Colonic mucosa (tissue), 4 donors: ENCODE measurements around the gene RGPD8. TPM values are rescaled to one million over a fixed set of nuclear protein-coding genes. Genes with fewer than 3 reads are reported as not detected.
"Not testable (repeated sequence)": the region's sequence is repeated elsewhere in the genome, so short reads cannot be mapped to it uniquely, and the experiment has no call there.

Experiments
- DNase-seq: peaks from one replicate; pipeline ENCODE4 v3.0.0-alpha.2; 2020
- H3K27ac ChIP-seq: fragments of 200-600 bp; one replicate; pipeline ENCODE4 v1.8.0; 2021
- H3K27me3 ChIP-seq: fragments of 200-600 bp; one replicate; pipeline ENCODE4 v1.8.0; 2021
- H3K36me3 ChIP-seq: fragments of 200-600 bp; one replicate; pipeline ENCODE4 v1.8.0; 2021
- H3K4me1 ChIP-seq: fragments of 200-600 bp; one replicate; pipeline ENCODE4 v1.8.0; 2021; ENCODE audit warnings: mild to moderate bottlenecking
- H3K4me3 ChIP-seq: fragments of 200-600 bp; one replicate; pipeline ENCODE4 v1.8.0; 2021
- H3K9ac ChIP-seq, 2 donors: one replicate each; pipeline ENCODE4 v1.7.0; 2013; ENCODE audit warnings: control low read depth in 2 of 2, low read depth in 2 of 2, low read length in 2 of 2
- H3K9me3 ChIP-seq: fragments of 200-600 bp; one replicate; pipeline ENCODE4 v1.8.0; 2021
- intact Hi-C: fragments of 100-400 bp; cut with DNase I; formaldehyde crosslinking; loops from one replicate; pipeline ENCODE4 v1.14.1; 2022
- total RNA-seq, 2 donors: library from RNA; stranded (reverse); fragmentation: NEBNext Ultra II Directional in 1 of 2; extraction: Animal tissue kit (Norgen Biotek cat#: 25700) in 1 of 2; gene quantifications; one replicate each; pipeline ENCODE4 v1.2.1, GENCODE V29; 2021
- TF ChIP-seq, protein P1 (sequence below): fragments of 200-600 bp; IDR thresholded peaks from one replicate; pipeline ENCODE4 v1.8.0; 2022; ENCODE audit warnings: antibody characterized with exemption, mild to moderate bottlenecking
- donor health status: healthy.
- donor health status: DM: no; HTN: no; CAD: no.
- donor health status: DM: no; HTN: no; CAD: no.

The RGPD8 gene
- total RNA-seq, 2 donors from 2014 or later, result 8.6 to 11.7 TPM

DNA sequence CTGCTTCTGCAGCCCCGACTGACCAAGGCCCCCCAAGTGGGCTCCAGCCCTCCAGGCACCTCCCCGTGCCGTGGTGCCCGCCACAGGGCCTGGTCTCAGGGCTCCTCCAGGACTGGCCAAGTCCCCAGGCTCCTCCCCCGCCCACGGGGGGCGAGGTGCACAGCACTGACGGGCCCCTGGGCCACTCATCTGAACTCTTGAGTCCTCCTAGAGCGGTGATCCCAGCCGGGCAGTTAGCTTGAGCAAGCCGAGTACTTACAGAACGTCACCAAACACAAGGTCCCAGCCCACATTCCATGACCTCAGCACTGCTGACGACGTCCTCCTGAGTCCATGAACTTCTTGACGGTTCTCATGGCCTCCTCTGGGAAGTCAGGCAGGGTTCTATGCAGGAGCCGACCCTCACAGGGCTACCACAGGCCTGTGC is 4.0 kb upstream of the RGPD8 start:
- H3K27me3 ChIP-seq, H3K36me3 ChIP-seq, H3K9ac ChIP-seq, H3K4me1 ChIP-seq, H3K9me3 ChIP-seq, H3K4me3 ChIP-seq, H3K27ac ChIP-seq, DNase-seq, intact Hi-C loops: not testable (repeated sequence)

DNA sequence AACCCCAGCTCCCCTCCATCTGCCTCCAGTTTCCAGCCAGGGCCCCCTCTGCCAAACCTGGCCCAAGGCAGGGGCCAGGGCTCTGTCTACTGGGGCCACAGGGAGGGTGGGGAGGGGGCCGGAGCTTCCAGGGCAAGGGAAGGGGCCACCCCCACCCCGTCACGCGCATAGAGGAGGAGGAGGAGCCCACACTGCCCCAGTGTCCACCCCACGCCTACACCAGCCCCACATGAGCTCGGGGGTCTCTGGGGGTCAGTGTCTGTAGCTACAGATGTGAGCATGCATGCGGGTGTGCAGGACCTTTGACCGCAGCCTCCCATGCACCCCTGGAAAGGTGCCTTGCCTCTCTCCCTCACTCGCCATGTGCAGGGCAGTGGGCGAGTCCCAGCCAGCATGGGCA is 3.5 kb upstream of the RGPD8 start:
- H3K4me1 ChIP-seq, H3K9ac ChIP-seq, H3K27me3 ChIP-seq, H3K9me3 ChIP-seq, H3K27ac ChIP-seq, H3K4me3 ChIP-seq, DNase-seq, H3K36me3 ChIP-seq, intact Hi-C loops: not testable (repeated sequence)

- H3K9me3 ChIP-seq, H3K4me3 ChIP-seq, H3K27ac ChIP-seq, H3K4me1 ChIP-seq, H3K9ac ChIP-seq, H3K27me3 ChIP-seq, DNase-seq, intact Hi-C loops, H3K36me3 ChIP-seq: not testable (repeated sequence)
Observed at GRCh38 chr2:112435716-112436431, 2.4 kb upstream of the RGPD8 start.

DNA sequence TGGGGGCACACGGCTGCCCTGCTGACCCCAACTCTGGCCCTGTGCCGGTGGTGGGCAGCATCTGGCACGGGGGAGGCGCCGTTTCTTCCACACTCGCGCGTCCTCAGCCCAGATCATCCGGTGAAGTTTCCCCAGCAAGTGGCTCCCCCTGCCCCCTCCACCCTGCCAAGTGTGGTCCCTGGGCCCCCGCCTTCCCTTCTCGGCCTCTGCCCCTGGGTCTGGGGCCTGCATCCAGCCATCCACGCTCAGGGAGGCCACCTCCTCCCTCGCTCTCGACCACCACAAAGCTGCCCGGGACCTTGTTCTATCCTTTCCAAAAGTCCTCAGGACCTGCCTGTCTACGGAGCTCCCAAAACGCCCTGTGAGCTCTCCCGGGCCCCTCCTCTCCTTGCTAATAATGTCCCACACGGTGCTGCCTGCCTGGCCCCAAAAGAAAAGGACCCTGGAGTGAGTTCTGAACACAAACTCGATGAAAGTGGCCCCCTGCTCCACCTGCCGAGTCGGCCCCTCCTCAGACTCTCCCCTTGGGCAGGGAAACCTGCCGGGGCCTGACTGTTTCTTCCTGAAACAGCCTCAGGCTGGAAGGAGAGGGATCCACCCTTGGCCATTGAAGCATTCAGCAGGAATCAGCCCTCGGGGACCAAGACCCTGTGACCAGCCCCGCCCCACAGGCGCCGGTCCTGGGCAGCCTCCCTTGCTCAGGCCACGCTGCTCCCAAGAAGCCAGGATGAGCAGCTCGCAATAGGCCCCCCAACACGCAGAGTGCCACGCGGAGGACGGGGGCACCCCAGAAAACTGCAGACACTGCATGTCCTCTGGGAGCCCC is 1.7 kb upstream of the RGPD8 start:
- not testable (repeated sequence) for H3K27ac ChIP-seq, H3K4me3 ChIP-seq, H3K27me3 ChIP-seq, DNase-seq, H3K4me1 ChIP-seq, H3K36me3 ChIP-seq, H3K9ac ChIP-seq, H3K9me3 ChIP-seq
- intact Hi-C loops, result loop anchor here (5.0 kb wide), 1 partner anchor 178 kb away; the partner anchor contains the start of gene ZC3H8

- no peak overlapping the region for H3K9ac ChIP-seq
- intact Hi-C loops, result loop anchor here (5.0 kb wide), 1 partner anchor 177 kb away; the partner anchor contains the start of gene ZC3H8
Observed at GRCh38 chr2:112433932-112434730, 686 bp upstream of the RGPD8 start.

GRCh38 chr2:112432735-112433479 is 538 bp downstream of the RGPD8 start:
- not testable (repeated sequence) for H3K9me3 ChIP-seq, H3K27me3 ChIP-seq, H3K36me3 ChIP-seq, DNase-seq, H3K4me1 ChIP-seq
- H3K4me3 ChIP-seq, result peak overlapping the region; percentile 52
- H3K27ac ChIP-seq, result peak overlapping the region; percentile 66
- H3K9ac ChIP-seq, result peak overlapping the region in 1 of 2 donors; percentile 56
- intact Hi-C loops, result loop anchor here (5.0 kb wide), 1 partner anchor 176 kb away; the partner anchor contains the start of gene ZC3H8

More at GRCh38 chr2:112433932-112434730, 686 bp upstream of the RGPD8 start:
- Histone ChIP-seq H3K27ac (no peak overlapping the region), H3K9me3 (no peaks in the 10 kb centered on the region), H3K4me1 (no peaks in the 10 kb centered on the region), H3K4me3 (no peak overlapping the region), H3K27me3 (no peaks in the 10 kb centered on the region), H3K36me3 (no peaks in the 10 kb centered on the region)
- DNase-seq, result no peak
- TF ChIP-seq, protein P1, sequence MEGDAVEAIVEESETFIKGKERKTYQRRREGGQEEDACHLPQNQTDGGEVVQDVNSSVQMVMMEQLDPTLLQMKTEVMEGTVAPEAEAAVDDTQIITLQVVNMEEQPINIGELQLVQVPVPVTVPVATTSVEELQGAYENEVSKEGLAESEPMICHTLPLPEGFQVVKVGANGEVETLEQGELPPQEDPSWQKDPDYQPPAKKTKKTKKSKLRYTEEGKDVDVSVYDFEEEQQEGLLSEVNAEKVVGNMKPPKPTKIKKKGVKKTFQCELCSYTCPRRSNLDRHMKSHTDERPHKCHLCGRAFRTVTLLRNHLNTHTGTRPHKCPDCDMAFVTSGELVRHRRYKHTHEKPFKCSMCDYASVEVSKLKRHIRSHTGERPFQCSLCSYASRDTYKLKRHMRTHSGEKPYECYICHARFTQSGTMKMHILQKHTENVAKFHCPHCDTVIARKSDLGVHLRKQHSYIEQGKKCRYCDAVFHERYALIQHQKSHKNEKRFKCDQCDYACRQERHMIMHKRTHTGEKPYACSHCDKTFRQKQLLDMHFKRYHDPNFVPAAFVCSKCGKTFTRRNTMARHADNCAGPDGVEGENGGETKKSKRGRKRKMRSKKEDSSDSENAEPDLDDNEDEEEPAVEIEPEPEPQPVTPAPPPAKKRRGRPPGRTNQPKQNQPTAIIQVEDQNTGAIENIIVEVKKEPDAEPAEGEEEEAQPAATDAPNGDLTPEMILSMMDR, result no peak

GRCh38 chr2:112432390-112432734 is 1.1 kb downstream of the RGPD8 start:
- Histone ChIP-seq H3K9ac (peak overlapping the region in 1 of 2 donors; percentile 35), H3K4me3 (peak overlapping the region; percentile 52), H3K27ac (peak overlapping the region; percentile 66)
- intact Hi-C loops, result loop anchor here (5.0 kb wide), 1 partner anchor 175 kb away; the partner anchor contains the start of gene ZC3H8
- H3K4me1 ChIP-seq, H3K9me3 ChIP-seq, DNase-seq, H3K36me3 ChIP-seq, H3K27me3 ChIP-seq: not testable (repeated sequence)

GRCh38 chr2:112431587-112432295 is 1.7 kb downstream of the RGPD8 start:
- H3K9ac ChIP-seq, H3K4me1 ChIP-seq, H3K27me3 ChIP-seq, DNase-seq, H3K36me3 ChIP-seq, H3K9me3 ChIP-seq: not testable (repeated sequence)
- intact Hi-C loops, result loop anchor here (5.0 kb wide), 1 partner anchor 174 kb away; the partner anchor contains the start of gene ZC3H8
- peak overlapping the region; percentile 52 for H3K4me3 ChIP-seq
- peak overlapping the region; percentile 66 for H3K27ac ChIP-seq

GRCh38 chr2:112424553-112424952 is 8.9 kb downstream of the RGPD8 start:
- not testable (repeated sequence) for H3K36me3 ChIP-seq

GRCh38 chr2:112416860-112417259 is 16.6 kb downstream of the RGPD8 start:
- intact Hi-C loops, DNase-seq, H3K27ac ChIP-seq, H3K9ac ChIP-seq, H3K27me3 ChIP-seq, H3K4me1 ChIP-seq, H3K36me3 ChIP-seq, H3K9me3 ChIP-seq, H3K4me3 ChIP-seq: not testable (repeated sequence)

More at GRCh38 chr2:112424553-112424952, 8.9 kb downstream of the RGPD8 start:
- intact Hi-C loops, H3K9me3 ChIP-seq, H3K27me3 ChIP-seq, H3K9ac ChIP-seq, H3K27ac ChIP-seq, DNase-seq, H3K4me1 ChIP-seq, H3K4me3 ChIP-seq: not testable (repeated sequence)

DNA sequence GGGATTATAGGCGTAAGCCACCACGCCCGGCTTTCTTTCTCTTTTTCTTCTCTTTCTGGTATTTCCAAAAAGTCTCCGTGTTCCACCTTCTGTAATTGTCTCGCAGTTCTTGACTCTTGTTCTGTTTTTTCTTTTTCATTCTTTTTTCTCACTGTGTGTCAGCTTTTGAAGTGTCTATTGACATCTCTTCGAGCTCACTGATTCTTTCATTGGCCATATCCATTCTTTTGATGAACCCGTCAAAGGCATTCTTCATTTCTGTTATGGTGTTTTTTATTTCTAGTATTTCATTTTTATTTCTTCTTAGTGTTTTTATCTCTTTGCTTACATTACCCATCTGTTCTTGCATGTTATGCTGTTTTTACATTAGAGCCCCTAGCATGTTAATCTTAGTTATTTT is 73.4 kb downstream of the RGPD8 start:
- H3K9ac ChIP-seq, H3K36me3 ChIP-seq, intact Hi-C loops, H3K27ac ChIP-seq, H3K27me3 ChIP-seq, H3K4me1 ChIP-seq, H3K9me3 ChIP-seq, DNase-seq, H3K4me3 ChIP-seq: not testable (repeated sequence)
